ENCODE results near the gene SNRNP40.
"Not testable (repeated sequence)": the region's sequence is repeated elsewhere in the genome, so short reads cannot be mapped to it uniquely, and the experiment has no call there.

Gene SNRNP40

GRCh38 chr1:31273619-31274018, 23.0 kb downstream of the SNRNP40 start:
- no peak for DNase-seq

GRCh38 chr1:31272369-31272768, 24.2 kb downstream of the SNRNP40 start:
- DNase-seq: no peak

GRCh38 chr1:31266547-31266946, 30.0 kb downstream of the SNRNP40 start:
- DNase-seq: no peak

GRCh38 chr1:31264790-31265386, 31.7 kb downstream of the SNRNP40 start:
- no peak for DNase-seq

GRCh38 chr1:31263408-31263807, 33.2 kb downstream of the SNRNP40 start:
- no peak for DNase-seq

GRCh38 chr1:31262393-31262792, 34.2 kb downstream of the SNRNP40 start:
- DNase-seq: not testable (repeated sequence)

GRCh38 chr1:31261916-31262315, 34.7 kb downstream of the SNRNP40 start:
- no peak for DNase-seq

- no peak for DNase-seq
These were observed 36.8 kb downstream of the SNRNP40 start for GRCh38 chr1:31259746-31260145.

- DNase-seq: no peak
These were observed 38.0 kb downstream of the SNRNP40 start for GRCh38 chr1:31258581-31258980.

GRCh38 chr1:31257213-31257612, 39.4 kb downstream of the SNRNP40 start:
- DNase-seq: no peak

GRCh38 chr1:31249854-31250253, 46.7 kb downstream of the SNRNP40 start:
- DNase-seq: no peak

GRCh38 chr1:31248276-31248675, 48.3 kb downstream of the SNRNP40 start:
- no peak for DNase-seq

- no peak for DNase-seq
These were observed 52.3 kb downstream of the SNRNP40 start for GRCh38 chr1:31244326-31244725.

GRCh38 chr1:31243501-31244286, 52.9 kb downstream of the SNRNP40 start:
- DNase-seq: no peak

GRCh38 chr1:31241321-31241720, 55.3 kb downstream of the SNRNP40 start:
- no peak for DNase-seq

- DNase-seq: no peak
These were observed 56.8 kb downstream of the SNRNP40 start, which contains the start of gene NKAIN1 for GRCh38 chr1:31239653-31240241. Gene NKAIN1, minus strand, starts transcription at chr1:31239887. Its CDS starts 340 bp downstream, at chr1:31239547.

- peak; percentile 31 for DNase-seq
These were observed 57.5 kb downstream of the SNRNP40 start for GRCh38 chr1:31238986-31239613.

- DNase-seq: no peak
These were observed 58.0 kb downstream of the SNRNP40 start for GRCh38 chr1:31238612-31238985.

GRCh38 chr1:31234870-31235269, 61.7 kb downstream of the SNRNP40 start:
- no peak for DNase-seq

GRCh38 chr1:31234123-31234708, 62.4 kb downstream of the SNRNP40 start:
- DNase-seq: no peak

- no peak for DNase-seq
These were observed 63.9 kb downstream of the SNRNP40 start for GRCh38 chr1:31232689-31233088.

- no peak for DNase-seq
These were observed 64.8 kb downstream of the SNRNP40 start for GRCh38 chr1:31231802-31232201.

- DNase-seq: no peak
These were observed 66.2 kb downstream of the SNRNP40 start for GRCh38 chr1:31230378-31230777.
